ENCODE measurements around the gene HHATL.

- TF ChIP-seq CTCF (IDR thresholded peaks at IDR 0.05; ENCODE audit: low read length) (no peak), EZH2 (optimal IDR thresholded peaks at IDR 0.05; ENCODE audit: low read depth, low read length) (no peak), EZH2phosphoT487 (IDR thresholded peaks at IDR 0.05; ENCODE audit: low read length) (no peak)
Observed at GRCh38 chr3:42667096-42667522, 35.5 kb downstream of the HHATL start.
